GM18861 (cell line): Measurements from ENCODE around the gene ADRB2.

ENCODE experiments used
- ATAC-seq: cut with Tn5 transposase; IDR thresholded peaks from one replicate; pipeline ENCODE4 v1.9.1; 2021; ENCODE audit not compliant: unreplicated experiment

The ADRB2 gene

DNA sequence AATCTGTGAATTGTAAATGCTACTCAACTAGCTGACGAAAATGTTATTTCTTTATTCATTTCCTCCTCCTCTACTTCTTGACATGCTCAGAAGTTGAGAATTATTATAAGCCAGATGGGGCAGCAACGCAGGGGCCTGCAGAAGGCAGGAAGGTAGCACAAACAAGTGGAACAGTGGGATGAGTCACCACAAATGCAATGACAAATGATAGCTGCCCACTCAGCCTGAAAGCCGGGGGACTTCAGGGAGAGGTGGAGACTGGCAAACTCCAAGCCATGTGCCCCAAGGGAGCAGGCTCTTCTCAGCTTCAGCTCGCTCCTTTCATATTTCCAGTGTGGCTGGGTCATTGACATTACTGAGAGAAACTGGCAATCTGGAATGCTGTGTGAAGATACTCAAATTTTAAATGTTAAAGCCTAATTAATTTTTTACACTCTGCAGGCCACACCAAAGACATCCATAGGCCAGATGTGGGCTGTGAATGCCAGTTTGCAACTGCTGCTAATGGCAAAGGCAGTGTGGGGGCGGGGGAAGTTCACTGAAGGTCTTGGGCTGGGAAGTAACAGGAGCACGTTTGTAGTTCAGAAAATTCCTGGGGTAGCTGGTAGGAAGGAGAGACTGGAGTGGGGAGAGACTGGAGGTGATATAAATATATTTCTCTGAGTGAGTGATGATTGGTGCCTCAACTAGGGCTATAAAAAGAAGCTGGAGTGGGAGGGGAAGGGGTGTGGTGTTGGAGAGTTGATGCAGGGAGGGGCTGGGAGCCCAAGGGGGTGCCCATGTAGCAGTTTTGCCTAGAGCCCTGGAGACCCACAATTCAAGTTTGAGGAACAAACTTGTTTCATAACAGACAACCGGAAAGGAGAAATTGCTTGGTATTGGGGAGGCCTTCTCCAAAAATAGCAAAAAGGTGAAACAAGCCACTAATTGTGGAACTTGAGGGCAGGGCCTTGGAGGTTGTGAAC lies 20.8 kb upstream of the ADRB2 start:
- peak; percentile 32 for ATAC-seq

DNA sequence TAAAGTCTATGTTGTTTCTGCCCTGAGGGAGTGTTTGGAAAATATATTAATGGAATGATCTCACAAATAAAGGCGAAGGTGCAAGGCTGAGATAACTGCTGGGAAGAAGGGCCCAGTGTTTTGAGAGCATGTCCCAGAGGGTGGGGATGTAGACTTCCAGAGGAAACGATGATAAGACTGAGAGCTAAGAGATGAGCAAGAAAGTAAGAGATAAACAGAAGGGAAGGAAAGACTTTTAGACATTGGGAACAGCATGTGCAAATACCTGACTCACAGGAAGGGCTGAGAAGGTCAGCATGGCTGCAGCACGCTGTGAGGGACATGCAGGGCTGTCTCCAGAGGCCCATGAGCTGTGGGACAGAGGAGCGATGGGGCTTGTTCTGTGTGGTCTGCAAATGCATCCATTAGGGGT lies 19.9 kb upstream of the ADRB2 start:
- ATAC-seq = no peak

DNA sequence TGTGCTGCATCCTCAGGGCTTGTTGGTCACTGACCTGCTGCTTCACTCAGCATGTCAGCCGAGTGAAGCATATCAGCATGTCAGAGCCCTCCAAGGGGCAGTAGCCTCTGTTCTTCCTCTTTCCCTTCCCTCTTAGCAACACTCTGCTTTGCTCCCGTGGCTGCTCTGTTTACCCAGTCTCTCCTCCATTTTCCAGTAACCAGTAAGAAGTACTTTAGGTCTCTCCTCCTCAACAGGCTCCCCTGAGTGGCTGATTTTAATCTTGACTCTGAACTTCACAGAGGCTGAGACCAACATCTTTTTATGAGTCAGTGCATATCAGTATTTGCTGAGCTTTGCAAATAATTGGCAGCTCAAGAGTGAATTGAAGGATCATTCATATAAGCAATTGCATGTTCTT lies 18.6 kb upstream of the ADRB2 start:
- peak; percentile 18 for ATAC-seq

DNA sequence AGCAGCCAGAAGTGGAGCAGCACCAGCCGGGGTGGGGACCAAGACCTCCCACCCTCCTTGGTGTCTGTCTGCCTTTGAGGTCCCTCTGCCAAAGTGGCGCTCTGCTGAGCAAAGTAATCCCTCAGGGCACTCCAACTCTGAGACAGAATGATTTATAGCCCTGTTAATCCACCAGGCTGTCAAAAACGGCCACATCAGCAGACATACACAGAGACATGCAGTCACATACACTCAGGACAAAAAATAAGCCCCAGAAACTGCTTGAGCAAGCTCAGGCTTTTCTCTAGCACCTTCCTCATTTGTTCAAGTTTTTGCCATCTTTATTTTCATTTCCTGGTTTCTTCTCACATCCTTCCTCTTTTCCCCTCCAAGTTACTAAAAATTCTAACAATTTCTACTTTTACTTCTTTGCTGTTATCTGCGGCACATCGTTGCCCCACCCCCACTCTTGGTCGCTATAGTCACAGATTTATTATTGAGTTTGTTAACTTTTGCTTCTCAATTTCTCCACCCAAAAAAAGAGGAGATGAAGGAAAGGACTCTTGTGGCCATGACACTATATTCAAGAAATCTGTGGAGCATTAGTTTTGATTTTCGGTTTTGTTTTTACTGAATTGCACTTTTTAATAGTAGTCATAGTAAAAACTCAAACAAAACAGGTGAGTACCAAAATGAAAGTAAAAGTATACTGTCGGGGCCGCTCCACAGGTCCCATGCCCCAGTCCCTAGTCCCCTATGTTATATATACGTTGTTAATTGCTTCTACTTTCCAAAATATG lies 17.4 kb upstream of the ADRB2 start:
- peak; percentile 58 for ATAC-seq

DNA sequence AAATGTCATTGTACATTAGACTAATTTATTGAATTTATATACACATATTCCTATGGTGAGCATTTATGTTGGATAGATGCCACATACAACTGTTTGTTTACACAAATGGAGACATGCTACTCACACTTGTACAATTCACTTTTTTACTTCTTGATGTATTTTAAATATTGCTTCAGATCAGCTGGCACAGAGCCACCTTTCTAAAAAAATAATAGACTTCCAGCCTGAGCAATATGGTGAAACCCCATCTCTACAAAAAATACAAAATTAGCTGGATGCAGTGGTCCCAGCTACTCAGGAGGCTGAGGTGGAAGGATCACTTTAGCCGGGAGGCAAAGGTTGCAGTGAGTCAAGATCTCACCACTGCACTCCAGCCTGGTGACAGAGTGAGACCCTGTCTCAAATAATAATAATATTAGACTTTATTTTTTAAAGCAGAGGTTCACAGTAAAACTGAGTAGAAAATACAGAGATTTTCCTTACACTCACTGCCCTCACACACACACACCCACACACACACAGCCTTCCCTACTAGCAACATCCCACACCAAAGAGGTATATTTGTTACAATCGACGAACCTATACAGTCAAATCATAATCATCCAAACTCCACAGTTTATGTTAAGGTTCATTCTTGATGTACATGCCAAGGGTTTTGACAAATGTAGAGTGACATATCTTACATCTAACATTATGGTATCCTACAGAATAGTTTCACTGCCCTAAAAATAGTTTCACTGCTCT lies 16.5 kb upstream of the ADRB2 start:
- ATAC-seq = no peak

DNA sequence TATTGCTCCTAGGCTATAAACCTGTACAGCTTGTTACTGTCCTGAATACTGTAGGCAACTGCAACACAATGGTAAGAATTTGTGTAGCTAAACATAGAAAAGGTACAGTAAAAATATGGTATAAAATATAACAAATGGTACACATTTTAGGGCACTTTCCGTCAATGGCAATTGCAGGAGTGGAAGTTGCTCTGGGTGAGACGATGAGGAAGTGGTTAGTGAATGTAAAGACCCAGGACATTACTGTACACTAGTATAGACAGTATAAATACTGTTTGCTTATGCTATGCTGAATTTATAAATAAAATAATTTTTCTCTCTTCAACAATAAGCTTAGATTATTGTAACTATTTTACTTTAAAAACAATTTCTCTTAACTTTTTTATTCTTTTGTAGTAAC lies 15.6 kb upstream of the ADRB2 start:
- no peak for ATAC-seq

DNA sequence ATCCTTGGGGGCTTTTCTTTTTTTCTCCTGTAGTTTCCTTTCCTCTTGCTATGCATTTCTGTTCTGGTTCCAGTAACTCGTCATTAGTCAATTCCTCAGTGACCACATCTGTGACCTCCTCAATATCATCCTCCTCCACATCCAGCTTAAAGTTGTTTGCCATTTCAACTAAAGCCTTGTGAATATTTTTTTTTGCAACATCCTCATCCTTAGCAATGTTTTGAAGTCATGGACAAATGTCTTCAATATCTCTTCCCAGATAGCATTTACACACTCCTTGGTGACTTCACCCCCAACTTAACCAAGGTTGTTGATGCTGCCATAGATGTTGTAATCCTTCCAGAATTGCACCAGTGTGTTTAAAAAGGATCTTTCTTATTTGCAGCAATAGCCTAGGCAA lies 14.7 kb upstream of the ADRB2 start:
- no peak for ATAC-seq

DNA sequence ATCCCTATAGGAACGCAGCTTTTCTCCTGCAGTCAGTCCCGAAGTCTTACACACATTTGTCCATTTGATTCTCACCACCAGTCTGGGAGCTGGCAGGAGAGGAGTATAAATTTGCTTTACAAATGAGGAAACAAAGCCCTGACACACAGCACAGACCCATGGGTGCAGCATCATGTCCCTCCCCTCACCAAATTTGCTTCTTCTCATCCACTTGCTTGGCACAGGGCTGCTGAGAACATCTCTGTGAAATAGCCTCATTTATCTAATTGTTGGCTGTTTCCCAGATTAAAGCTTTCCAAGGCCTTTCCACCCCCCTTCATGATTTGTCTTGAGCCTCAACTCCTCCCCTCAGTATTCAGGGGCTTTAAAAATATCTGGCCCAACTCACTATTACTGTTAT lies 11.3 kb upstream of the ADRB2 start:
- no peak for ATAC-seq

DNA sequence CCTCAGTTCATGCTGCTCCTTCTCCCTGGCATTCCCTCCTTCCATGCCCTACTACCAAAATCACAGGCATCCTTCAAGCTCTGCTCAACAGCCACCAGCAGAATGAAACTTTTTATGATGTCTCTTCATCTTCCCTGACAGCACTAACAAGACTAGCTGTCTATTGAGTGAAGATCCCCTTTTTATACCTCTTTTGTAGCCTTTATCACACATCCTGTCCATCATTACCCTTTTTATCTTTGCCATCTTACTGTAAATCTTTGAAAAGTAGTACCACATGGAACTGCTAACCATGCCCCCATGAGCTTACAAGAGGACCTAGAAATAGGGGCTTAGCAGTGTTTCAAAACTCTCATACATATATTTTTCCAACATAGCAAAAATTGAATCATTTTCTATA lies 10.8 kb upstream of the ADRB2 start:
- no peak for ATAC-seq

DNA sequence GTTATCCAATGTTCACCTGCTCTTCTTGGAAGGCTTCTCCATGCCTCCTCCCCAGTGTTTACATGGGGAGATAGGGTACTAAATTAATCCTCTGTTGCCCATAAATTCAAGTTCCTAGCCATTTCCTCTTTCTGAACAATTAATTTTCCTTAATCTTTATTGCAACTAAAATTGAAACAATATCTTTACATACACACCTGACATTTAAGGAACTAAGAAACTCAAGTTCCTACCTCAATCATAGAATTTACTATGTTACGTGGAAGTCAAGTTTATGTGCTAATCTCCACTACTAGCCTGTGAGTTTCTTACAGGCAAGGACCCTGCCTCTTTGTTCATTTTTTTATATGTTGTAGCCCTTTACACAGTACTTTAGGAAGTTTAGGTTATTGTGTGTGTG lies 10.1 kb upstream of the ADRB2 start:
- no peak for ATAC-seq

DNA sequence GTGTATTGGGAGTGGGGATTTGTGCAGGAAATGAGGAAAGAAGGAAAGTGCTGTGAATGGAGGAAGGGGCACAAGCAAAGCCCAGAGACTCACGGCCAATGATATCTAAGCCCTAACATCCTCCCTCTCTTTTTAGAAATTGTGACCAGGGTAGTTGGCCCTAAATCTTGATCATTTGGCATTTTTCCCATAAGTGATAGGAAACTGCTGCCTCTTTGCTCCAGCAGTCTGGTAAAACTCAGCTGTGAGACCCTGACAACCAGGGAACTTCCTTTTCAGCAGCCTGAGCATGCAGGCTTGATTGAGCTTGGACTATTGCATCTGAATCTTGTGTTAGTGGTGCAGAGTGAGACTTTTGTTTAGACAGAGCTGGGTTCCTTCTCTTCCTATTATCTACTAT lies 9.6 kb upstream of the ADRB2 start:
- ATAC-seq = no peak

DNA sequence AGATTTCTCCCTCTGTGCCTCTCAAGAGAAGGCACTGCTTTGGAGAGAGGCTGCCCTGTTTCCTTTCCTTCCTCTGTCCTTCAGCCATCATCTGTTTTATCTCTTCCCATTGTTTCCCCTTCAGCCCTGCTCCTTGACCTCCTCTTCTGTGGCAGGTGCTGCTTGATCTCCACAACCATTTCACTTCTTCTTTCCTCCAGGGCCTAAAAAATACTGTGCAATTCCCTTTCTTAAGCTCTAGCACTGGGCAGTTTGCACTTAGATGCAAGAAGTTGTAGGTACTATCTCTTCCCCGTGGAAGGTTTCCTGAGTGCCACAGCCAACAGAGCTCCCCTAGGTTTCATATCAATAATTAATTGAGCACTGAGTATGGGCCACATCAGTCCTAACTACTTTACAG lies 8.8 kb upstream of the ADRB2 start:
- no peak for ATAC-seq

DNA sequence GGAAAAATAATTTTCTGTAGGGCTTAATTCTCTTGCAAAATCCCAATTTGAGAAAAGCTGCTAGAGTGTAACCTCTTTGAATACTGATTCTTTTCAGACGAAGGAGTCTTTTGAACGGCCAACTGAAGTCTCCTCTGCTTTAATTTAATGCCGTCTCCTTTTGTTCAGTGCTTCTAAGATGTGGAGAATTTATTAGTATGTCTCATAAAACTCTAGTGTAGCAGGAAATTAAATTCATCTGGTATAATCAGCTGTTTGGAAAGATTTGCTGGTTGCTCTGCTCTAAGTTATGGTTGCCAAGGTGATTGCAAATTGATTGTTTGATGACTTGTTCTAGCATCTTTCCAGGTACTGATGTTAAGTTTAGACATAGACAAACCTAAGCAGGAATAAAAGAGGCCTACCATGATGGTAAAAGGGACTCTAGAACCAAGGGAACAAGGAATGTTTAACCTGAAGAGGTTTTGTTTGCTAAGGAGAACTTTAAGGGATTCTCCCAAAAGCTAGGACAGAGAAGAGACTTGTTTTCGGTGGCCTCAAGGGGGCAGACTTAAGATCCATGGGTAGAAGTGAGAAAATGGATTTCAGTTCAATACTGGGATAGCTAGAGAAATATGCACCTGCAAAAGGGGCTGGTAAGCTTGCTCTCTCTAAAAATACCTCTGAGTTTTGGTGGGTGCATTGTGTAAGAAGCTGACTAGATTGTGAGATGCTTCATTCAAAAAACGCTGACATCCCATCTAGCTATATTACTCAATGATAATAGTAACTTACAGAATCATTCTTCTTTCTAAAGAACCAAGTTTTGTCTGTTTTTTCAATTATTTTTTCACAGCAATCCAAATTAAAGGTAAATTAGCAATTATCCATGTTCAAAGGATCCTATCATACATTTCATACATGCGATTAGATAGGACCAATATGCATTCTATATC lies 5.7 kb upstream of the ADRB2 start:
- ATAC-seq = no peak

DNA sequence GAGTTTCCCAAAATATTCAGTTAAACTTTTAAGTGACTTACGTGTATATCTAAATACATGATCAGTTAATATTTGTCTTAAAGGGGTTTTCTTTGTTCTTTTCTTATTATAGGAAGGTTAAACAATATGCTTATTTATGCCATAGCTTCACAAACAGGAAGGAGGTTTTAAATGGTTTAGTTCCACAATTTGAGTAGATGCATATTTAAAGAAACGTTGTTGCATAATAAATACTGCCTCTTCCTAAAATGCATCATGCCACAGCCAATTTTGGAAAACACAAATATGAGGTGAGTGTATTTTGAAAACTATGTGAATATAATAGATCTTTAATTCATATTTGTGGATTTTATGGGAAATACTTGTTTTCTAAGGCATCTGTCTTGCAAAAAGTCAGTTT lies 2.5 kb upstream of the ADRB2 start:
- ATAC-seq = no peak

DNA sequence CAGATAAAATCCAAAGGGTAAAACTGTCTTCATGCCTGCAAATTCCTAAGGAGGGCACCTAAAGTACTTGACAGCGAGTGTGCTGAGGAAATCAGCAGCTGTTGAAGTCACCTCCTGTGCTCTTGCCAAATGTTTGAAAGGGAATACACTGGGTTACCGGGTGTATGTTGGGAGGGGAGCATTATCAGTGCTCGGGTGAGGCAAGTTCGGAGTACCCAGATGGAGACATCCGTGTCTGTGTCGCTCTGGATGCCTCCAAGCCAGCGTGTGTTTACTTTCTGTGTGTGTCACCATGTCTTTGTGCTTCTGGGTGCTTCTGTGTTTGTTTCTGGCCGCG lies 727 bp upstream of the ADRB2 start:
- ATAC-seq = no peak

DNA sequence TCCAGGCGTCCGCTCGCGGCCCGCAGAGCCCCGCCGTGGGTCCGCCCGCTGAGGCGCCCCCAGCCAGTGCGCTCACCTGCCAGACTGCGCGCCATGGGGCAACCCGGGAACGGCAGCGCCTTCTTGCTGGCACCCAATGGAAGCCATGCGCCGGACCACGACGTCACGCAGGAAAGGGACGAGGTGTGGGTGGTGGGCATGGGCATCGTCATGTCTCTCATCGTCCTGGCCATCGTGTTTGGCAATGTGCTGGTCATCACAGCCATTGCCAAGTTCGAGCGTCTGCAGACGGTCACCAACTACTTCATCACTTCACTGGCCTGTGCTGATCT lies 294 bp downstream of the ADRB2 start:
- ATAC-seq = peak; percentile 0

DNA sequence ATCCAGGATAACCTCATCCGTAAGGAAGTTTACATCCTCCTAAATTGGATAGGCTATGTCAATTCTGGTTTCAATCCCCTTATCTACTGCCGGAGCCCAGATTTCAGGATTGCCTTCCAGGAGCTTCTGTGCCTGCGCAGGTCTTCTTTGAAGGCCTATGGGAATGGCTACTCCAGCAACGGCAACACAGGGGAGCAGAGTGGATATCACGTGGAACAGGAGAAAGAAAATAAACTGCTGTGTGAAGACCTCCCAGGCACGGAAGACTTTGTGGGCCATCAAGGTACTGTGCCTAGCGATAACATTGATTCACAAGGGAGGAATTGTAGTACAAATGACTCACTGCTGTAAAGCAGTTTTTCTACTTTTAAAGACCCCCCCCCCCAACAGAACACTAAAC lies 1.3 kb downstream of the ADRB2 start:
- no peak for ATAC-seq

DNA sequence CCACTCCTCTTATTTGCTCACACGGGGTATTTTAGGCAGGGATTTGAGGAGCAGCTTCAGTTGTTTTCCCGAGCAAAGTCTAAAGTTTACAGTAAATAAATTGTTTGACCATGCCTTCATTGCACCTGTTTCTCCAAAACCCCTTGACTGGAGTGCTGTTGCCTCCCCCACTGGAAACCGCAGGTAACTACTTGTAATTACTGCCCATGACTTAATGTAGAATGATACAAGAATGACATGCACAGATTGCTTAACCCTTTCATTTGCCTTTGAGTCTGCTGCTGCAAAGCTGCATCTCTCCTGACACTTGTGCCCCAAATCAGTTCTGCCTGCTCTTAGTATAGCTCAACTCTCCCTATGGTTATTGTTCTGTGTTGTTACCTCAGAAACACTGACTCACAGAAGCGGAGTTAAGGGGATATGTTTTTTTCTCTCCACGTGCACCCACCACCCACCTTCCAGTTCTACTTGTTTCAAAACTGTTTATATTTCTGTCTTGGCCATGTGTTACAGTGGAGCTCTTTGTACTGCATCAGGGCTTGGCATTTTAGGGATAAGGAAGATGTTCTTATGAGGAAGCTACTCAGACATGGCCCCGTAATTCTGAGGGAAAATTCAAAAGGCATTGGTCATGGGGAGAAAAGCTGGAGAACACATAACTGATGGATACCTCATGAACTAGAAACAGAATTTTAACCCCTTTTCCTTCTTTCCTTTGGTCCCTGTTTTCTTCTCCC lies 2.3 kb downstream of the ADRB2 start:
- ATAC-seq = no peak

DNA sequence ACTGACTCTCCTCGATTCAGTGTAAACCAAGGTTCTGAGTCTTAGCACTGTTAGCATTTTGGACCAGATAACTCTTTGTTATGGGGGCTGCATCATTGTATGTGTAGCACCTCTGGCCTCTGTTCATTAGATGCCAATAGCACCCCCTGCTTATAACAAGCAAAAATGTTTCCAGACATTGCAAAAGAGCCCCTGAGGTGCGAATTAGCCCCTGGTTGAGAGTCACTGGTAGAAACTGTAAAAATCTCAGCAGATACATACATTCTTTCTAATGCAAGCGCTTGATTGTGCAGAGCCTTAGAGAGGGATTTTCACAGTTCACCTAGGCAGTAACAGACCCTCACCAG lies 2.8 kb downstream of the ADRB2 start:
- ATAC-seq = no peak

DNA sequence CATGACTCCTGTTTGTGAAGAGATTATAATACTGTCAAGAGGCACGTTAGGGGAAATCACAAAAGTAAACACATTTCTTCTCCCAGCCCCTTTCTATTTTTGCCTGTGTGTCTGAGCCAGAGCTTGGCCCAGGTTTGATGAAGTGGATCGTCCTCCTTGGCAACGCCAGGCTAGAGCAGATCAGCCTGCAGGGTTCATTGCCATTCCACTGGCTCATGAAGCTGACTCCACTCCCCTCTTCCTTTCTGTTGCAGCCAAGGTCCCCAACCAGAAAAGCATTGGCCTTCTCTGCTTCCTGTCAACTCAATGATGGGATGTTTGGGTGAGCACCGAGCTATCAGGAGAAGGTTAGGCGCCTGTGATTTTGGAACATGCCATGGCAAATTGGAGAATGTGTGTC lies 3.3 kb downstream of the ADRB2 start:
- no peak for ATAC-seq
